B cell (primary cell): ENCODE measurements around the gene SLC22A17. TPM values are rescaled to one million over a fixed set of nuclear protein-coding genes. Genes with fewer than 3 reads are reported as not detected.

Experiments used
- ATAC-seq: fragments of 200-7000 bp; cut with Tn5 transposase; one replicate; pipeline ENCODE4 v1.10.0; 2021; ENCODE audit warnings: low read depth, mild to moderate bottlenecking, moderate number of reproducible peaks, moderate library complexity
- CTCF ChIA-PET: fragments of 350-600 bp; sonication (Branson Sonifier 250); formaldehyde crosslinking; loops from one replicate; lab custom pipeline; 2021; ENCODE audit warnings: antibody characterized with exemption, inconsistent platforms; lab: Charles Lee
- POLR2A ChIA-PET: fragments of 350-600 bp; sonication (Branson Sonifier 250); formaldehyde crosslinking; loops from one replicate; lab custom pipeline; 2021; ENCODE audit warnings: antibody characterized with exemption; lab: Charles Lee
- DNase-seq: peaks from one replicate; pipeline ENCODE4 v3.0.0; 2013
- H2AFZ ChIP-seq: 2 replicates; pipeline ENCODE4 v1.6.1; 2012; ENCODE audit warnings: mild to moderate bottlenecking, low read depth, low read length; ENCODE audit not compliant: insufficient read depth, poor library complexity, severe bottlenecking
- H3K27ac ChIP-seq, 2 donors: 1 replicate in 1 of 2; 2 replicates in 1 of 2; pipeline ENCODE4 v1.5.1; 2012 to 2013; ENCODE audit warnings: low read length in 2 of 2, mild to moderate bottlenecking in 2 of 2, moderate library complexity in 1 of 2
- H3K27me3 ChIP-seq, 4 experiments: fragments of 200-600 bp in 1 of 4; sonication (generic) in 1 of 4; replicated peaks in 1 of 4; 1 replicate in 2 of 4; 2 replicates in 2 of 4; pipeline versions ENCODE4 v1.6.1 to v1.7.0; 2013 to 2016; ENCODE audit warnings: low read length in 3 of 4, mild to moderate bottlenecking in 2 of 4, mixed read lengths in 1 of 4, moderate library complexity in 1 of 4; ENCODE audit not compliant: insufficient read depth in 4 of 4, control insufficient read depth in 3 of 4; ENCODE audit errors: control extremely low read depth in 1 of 4
- H3K36me3 ChIP-seq, 2 experiments: replicated peaks in 1 of 2; 1 replicate in 1 of 2; 2 replicates in 1 of 2; pipeline versions ENCODE4 v1.6.1 to v1.7.1; 2013; ENCODE audit warnings: low read length in 1 of 2; ENCODE audit not compliant: insufficient read depth in 2 of 2, control insufficient read depth in 1 of 2; ENCODE audit errors: control extremely low read depth in 1 of 2, extremely low read depth in 1 of 2
- H3K4me1 ChIP-seq, 2 donors: fragments of 200-600 bp in 1 of 2; sonication (generic) in 1 of 2; 1 replicate in 1 of 2; 2 replicates in 1 of 2; pipeline versions ENCODE4 v1.5.1 to v1.6.1; 2013 to 2017; ENCODE audit warnings: low read length in 2 of 2; ENCODE audit not compliant: control insufficient read depth in 2 of 2, insufficient read depth in 2 of 2
- H3K4me2 ChIP-seq: replicated peaks from 2 replicates; pipeline ENCODE3; 2012; ENCODE audit warnings: mild to moderate bottlenecking, low read depth, low read length; ENCODE audit not compliant: poor library complexity, severe bottlenecking
- H3K4me3 ChIP-seq, 5 experiments: fragments of 200-600 bp in 1 of 5; sonication (generic) in 1 of 5; 1 replicate in 3 of 5; 2 replicates in 2 of 5; pipeline versions ENCODE4 v1.5.1 to v1.7.0; 2011 to 2016; ENCODE audit warnings: low read length in 4 of 5, mild to moderate bottlenecking in 4 of 5, low read depth in 2 of 5, control low read depth in 1 of 5, moderate library complexity in 1 of 5; ENCODE audit not compliant: insufficient read depth in 1 of 5; ENCODE audit errors: control extremely low read depth in 1 of 5, extremely low read depth in 1 of 5
- H3K79me2 ChIP-seq: fragments of 200-600 bp; sonication (generic); one replicate; pipeline ENCODE4 v1.6.0; 2016; ENCODE audit warnings: low read length; ENCODE audit not compliant: control insufficient read depth, insufficient read depth
- H3K9ac ChIP-seq: fragments of 200-600 bp; sonication (generic); 2 replicates; pipeline ENCODE4 v1.6.1; 2017; ENCODE audit warnings: mild to moderate bottlenecking, low read length, moderate library complexity
- H3K9me3 ChIP-seq, 3 donors: one replicate each; pipeline versions ENCODE4 v1.6.1 to v1.7.1; 2013; ENCODE audit warnings: low read length in 2 of 3; ENCODE audit not compliant: control insufficient read depth in 2 of 3, insufficient read depth in 1 of 3; ENCODE audit errors: control extremely low read depth in 1 of 3
- H4K20me1 ChIP-seq: 2 replicates; pipeline ENCODE4 v1.6.0; 2012; ENCODE audit warnings: mild to moderate bottlenecking, low read length; ENCODE audit not compliant: insufficient read depth, control insufficient read depth, poor library complexity, severe bottlenecking
- H3K27ac Mint-ChIP-seq: one replicate; pipeline ENCODE4 v1.8.0; 2021; ENCODE audit warnings: mixed read lengths
- H3K27me3 Mint-ChIP-seq: one replicate; pipeline ENCODE4 v1.8.0; 2021; ENCODE audit warnings: mixed read lengths
- H3K4me1 Mint-ChIP-seq: one replicate; pipeline ENCODE4 v1.8.0; 2021; ENCODE audit warnings: mixed read lengths
- H3K4me3 Mint-ChIP-seq: one replicate; pipeline ENCODE4 v1.8.0; 2021; ENCODE audit warnings: mixed read lengths
- H3K9me3 Mint-ChIP-seq: one replicate; pipeline ENCODE4 v1.8.0; 2022; ENCODE audit warnings: mixed read lengths; ENCODE audit not compliant: insufficient read depth
- CTCF ChIP-seq: fragments of 200-600 bp; IDR thresholded peaks from one replicate; pipeline ENCODE4 v1.8.0; 2022; ENCODE audit warnings: antibody characterized with exemption, mild to moderate bottlenecking
- EZH2 ChIP-seq: IDR thresholded peaks from 2 replicates; pipeline ENCODE4 v1.6.1; 2012; ENCODE audit warnings: borderline replicate concordance, low read depth, mild to moderate bottlenecking, moderate library complexity, low read length; ENCODE audit not compliant: insufficient read depth, poor library complexity, severe bottlenecking
- WGBS: methylation state at CpG from one replicate; pipeline ENCODE4 v1.1.5; 2013; ENCODE audit warnings: missing lambda C conversion rate; ENCODE audit not compliant: insufficient coverage; 5-methylcytosine and 5-hydroxymethylcytosine counted together
- intact Hi-C: fragments of 100-400 bp; cut with micrococcal nuclease; formaldehyde crosslinking; loops from one replicate; pipeline ENCODE4 v1.10.0; 2022
- polyA plus RNA-seq: library from polyadenylated mRNA; depleted of rRNA; stranded (reverse); fragments of >200 nt; gene quantifications from 2 replicates; pipeline ENCODE4 v1.2.3, GENCODE V29; 2012
- total RNA-seq, 2 donors: library from RNA; stranded (reverse); fragments of 120-200 nt in 1 of 2; gene quantifications; 1 replicate in 1 of 2; 2 replicates in 1 of 2; pipeline versions ENCODE4 v1.2.3 to v1.2.4, GENCODE V29; 2013 to 2022

Gene SLC22A17
- total and polyA plus RNA-seq, 2 donors (not counting 1 experiment from before 2014, with no cell fraction given) = 0.89 to 0.92 TPM

- H3K36me3 ChIP-seq = no peaks in the 10 kb centered on the region
- H3K4me1 ChIP-seq = no peaks in the 10 kb centered on the region
- no peak overlapping the region for H3K4me3 ChIP-seq
- H2AFZ ChIP-seq = no peak overlapping the region
- peaks cover 29% of the 10 kb centered on the region for H3K27me3 Mint-ChIP-seq
- WGBS = 60% methylated on average over 1 of the region's 1 CpG
- no peak overlapping the region for H3K4me2 ChIP-seq
- no peak overlapping the region for H3K4me3 Mint-ChIP-seq
- TF ChIP-seq EZH2 = no peak
- TF ChIP-seq CTCF = no peak
- no peak overlapping the region for H3K9ac ChIP-seq
- intact Hi-C loops = no loop called here
- no peaks in the 10 kb centered on the region for H3K9me3 Mint-ChIP-seq
- H3K27me3 ChIP-seq = peaks cover 0 to 11% (median 2%) of the 10 kb centered on the region in 4 experiments
- no peaks in the 10 kb centered on the region for H4K20me1 ChIP-seq
- H3K27ac Mint-ChIP-seq = no peak overlapping the region
- ATAC-seq (no peak), DNase-seq (no peak)
- ChIA-PET CTCF (no interaction called here), POLR2A (no interaction called here)
- no peaks in the 10 kb centered on the region for H3K79me2 ChIP-seq
- no peaks in the 10 kb centered on the region for H3K9me3 ChIP-seq
- no peak overlapping the region for H3K27ac ChIP-seq
- H3K4me1 Mint-ChIP-seq = no peaks in the 10 kb centered on the region
Observed at GRCh38 chr14:23371865-23372264, 19.2 kb upstream of the SLC22A17 start.

- H3K4me2 ChIP-seq = no peak overlapping the region
- no peak overlapping the region for H3K9ac ChIP-seq
- H4K20me1 ChIP-seq = no peaks in the 10 kb centered on the region
- H3K27me3 ChIP-seq = peaks cover 0 to 21% (median 2%) of the 10 kb centered on the region in 4 experiments
- H3K4me1 Mint-ChIP-seq = no peaks in the 10 kb centered on the region
- ATAC-seq (no peak), DNase-seq (no peak)
- no peak overlapping the region for H3K4me3 Mint-ChIP-seq
- ChIA-PET CTCF (interaction anchor here (1.9 kb wide), 1 partner anchor 10 kb away, joined by 9 read pairs; no protein-coding TSS in a partner anchor), POLR2A (no interaction called here)
- intact Hi-C loops = no loop called here
- no peak overlapping the region for H3K27ac Mint-ChIP-seq
- no peaks in the 10 kb centered on the region for H3K4me1 ChIP-seq
- H3K27ac ChIP-seq = no peak overlapping the region
- 89% methylated on average over 1 of the region's 1 CpG for WGBS
- no peaks in the 10 kb centered on the region for H3K79me2 ChIP-seq
- peaks cover 33% of the 10 kb centered on the region for H3K27me3 Mint-ChIP-seq
- no peaks in the 10 kb centered on the region for H3K9me3 Mint-ChIP-seq
- no peak overlapping the region for H2AFZ ChIP-seq
- TF ChIP-seq EZH2 (no peak), CTCF (no peak)
- H3K36me3 ChIP-seq = no peaks in the 10 kb centered on the region
- H3K9me3 ChIP-seq = no peaks in the 10 kb centered on the region
- H3K4me3 ChIP-seq = no peak overlapping the region
Observed at GRCh38 chr14:23370221-23370620, 17.5 kb upstream of the SLC22A17 start.
